Caco-2 (cell line): ENCODE measurements around the gene CHPF2. TPM values are rescaled to one million over a fixed set of nuclear protein-coding genes. Genes with fewer than 3 reads are reported as not detected.

Experiments
- BruUV-seq: library from RNA; stranded (reverse); fragments of 400-500 nt; replicated peaks from 2 replicates; lab custom pipeline; 2021; lab: Mats Ljungman, UMichigan
- CTCF ChIA-PET: fragments of 300-600 bp; sonication (Branson Sonifier 250); formaldehyde crosslinking; loops from one replicate; lab custom pipeline; 2022; ENCODE audit warnings: antibody characterized with exemption; lab: Charles Lee
- POLR2A ChIA-PET: fragments of 300-600 bp; sonication (Branson Sonifier 250); formaldehyde crosslinking; loops from one replicate; lab custom pipeline; 2022; ENCODE audit warnings: antibody characterized with exemption; lab: Charles Lee
- DNase-seq, 2 experiments: peaks; one replicate each; pipeline versions ENCODE4 v3.0.0 to v3.0.0-alpha.2; 2020 to 2022
- H3K27me3 ChIP-seq: replicated peaks from 2 replicates; pipeline ENCODE4 v1.6.0; 2011; ENCODE audit warnings: low read length; ENCODE audit not compliant: control insufficient read depth, insufficient read depth
- H3K36me3 ChIP-seq: 2 replicates; pipeline ENCODE4 v1.5.1; 2011; ENCODE audit warnings: low read length; ENCODE audit not compliant: control insufficient read depth, insufficient read depth
- H3K4me1 ChIP-seq: fragments of 250-450 bp; sonication (Bioruptor Pico); 2 replicates; pipeline ENCODE4 v1.5.1; 2020; ENCODE audit warnings: mild to moderate bottlenecking
- H3K4me3 ChIP-seq: 2 replicates; pipeline ENCODE4 v1.5.1; 2011; ENCODE audit warnings: low read depth, mild to moderate bottlenecking, control low read depth, low read length
- H3K9me3 ChIP-seq: fragments of 250-450 bp; sonication (Bioruptor Pico); 2 replicates; pipeline ENCODE4 v1.5.1; 2020; ENCODE audit warnings: mild to moderate bottlenecking, moderate library complexity
- H3K27ac Mint-ChIP-seq: one replicate; pipeline ENCODE4 v1.8.0; 2022; ENCODE audit warnings: mixed read lengths; ENCODE audit not compliant: unreplicated experiment
- H3K27me3 Mint-ChIP-seq: one replicate; pipeline ENCODE4 v1.8.0; 2022; ENCODE audit warnings: mixed read lengths; ENCODE audit not compliant: insufficient read depth, unreplicated experiment
- H3K36me3 Mint-ChIP-seq: one replicate; pipeline ENCODE4 v1.8.0; 2022; ENCODE audit warnings: mild to moderate bottlenecking, mixed read lengths; ENCODE audit not compliant: insufficient read depth, unreplicated experiment
- H3K4me1 Mint-ChIP-seq: one replicate; pipeline ENCODE4 v1.8.0; 2022; ENCODE audit warnings: low read depth, mixed read lengths; ENCODE audit not compliant: unreplicated experiment
- H3K4me3 Mint-ChIP-seq: one replicate; pipeline ENCODE4 v1.8.0; 2022; ENCODE audit warnings: mild to moderate bottlenecking, moderate library complexity, mixed read lengths; ENCODE audit not compliant: unreplicated experiment
- H3K9me3 Mint-ChIP-seq: one replicate; pipeline ENCODE4 v1.8.0; 2022; ENCODE audit warnings: mixed read lengths; ENCODE audit not compliant: unreplicated experiment
- intact Hi-C: fragments of 100-400 bp; cut with micrococcal nuclease; formaldehyde crosslinking; loops from one replicate; pipeline ENCODE4 v1.10.0; 2022; ENCODE audit not compliant: unreplicated experiment
- total RNA-seq: library from RNA; stranded (reverse); gene quantifications from 2 replicates; pipeline ENCODE4 v1.2.3, GENCODE V29; 2022
- TF ChIP-seq, protein P1 (sequence below), 2 experiments: fragments of 200-600 bp in 1 of 2; IDR thresholded peaks; 1 replicate in 1 of 2; 2 replicates in 1 of 2; pipeline versions ENCODE4 v1.5.1 to v1.8.0; 2011 to 2022; ENCODE audit warnings: antibody characterized with exemption in 1 of 2, control low read depth in 1 of 2, inconsistent platforms in 1 of 2, low read depth in 1 of 2, low read length in 1 of 2, mild to moderate bottlenecking in 1 of 2, moderate library complexity in 1 of 2; ENCODE audit not compliant: insufficient read depth in 1 of 2, severe bottlenecking in 1 of 2, unreplicated experiment in 1 of 2

The CHPF2 gene
- total RNA-seq, 1 experiment from 2014 or later: 34.0 TPM

DNA sequence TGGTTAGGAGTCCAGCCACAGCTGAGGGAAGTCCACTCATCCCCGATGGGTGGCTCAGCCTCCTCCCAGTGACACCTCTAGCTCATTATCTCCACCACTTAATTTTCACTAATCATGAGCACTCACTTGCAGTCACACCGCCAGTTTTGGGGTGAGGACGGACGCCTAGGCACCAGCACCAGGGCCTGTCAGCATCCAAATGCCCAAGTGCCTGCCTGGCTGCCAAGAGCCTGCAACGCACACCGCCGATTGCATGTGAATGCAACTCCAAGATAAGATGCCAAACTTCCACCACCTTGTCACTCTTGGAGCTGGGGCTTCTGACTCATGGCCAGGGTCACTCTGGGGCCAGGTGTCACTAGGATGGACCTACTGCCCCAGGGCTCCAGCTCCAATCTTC is 40.6 kb downstream of the CHPF2 start:
- BruUV-seq: no TSS peak
- intact Hi-C loops: no loop called here
- no peak overlapping the region for H3K4me3 Mint-ChIP-seq

DNA sequence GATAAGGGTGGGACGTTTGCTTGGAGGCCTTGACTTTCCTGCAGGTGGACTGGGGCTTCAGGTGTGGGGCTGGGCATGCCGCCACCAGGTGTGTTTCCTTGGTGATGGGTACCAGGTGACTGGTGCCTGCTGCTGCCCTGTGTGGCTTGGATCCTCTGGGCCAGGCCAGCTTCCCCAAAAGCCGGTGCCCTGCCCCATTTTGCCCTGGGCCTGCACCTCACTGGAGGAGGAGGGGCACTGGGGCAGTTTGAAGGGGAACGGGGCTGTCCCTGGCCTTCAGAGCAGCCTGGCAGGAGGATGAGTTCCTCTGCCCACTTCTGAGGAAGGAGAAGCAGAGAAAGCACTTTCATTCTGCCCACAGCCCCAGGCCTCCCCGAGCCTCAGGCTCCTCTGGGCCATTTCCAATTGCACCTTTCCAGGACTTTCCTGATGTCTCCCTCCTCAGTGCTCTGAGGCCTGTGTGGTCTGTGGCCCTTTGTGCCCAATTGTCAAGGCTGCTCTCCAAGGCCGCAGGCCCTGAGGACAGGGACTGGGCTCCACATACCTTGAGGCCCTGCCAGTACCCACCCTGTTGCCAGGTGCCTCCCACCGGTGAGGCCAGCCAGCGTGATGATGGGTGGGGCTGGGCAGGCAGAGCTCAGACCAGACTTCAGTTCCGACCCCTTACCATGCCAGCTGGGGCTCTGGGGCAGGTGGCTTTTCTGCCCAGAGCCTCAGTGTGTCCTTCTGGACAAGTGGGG is 41.5 kb downstream of the CHPF2 start:
- H3K27me3 Mint-ChIP-seq: peaks cover 8% of the 10 kb centered on the region
- H3K4me1 Mint-ChIP-seq: no peaks in the 10 kb centered on the region

More for the DNA sequence above, 40.6 kb downstream of the CHPF2 start:
- no peaks in the 10 kb centered on the region for H3K9me3 ChIP-seq
- H3K27me3 ChIP-seq: no peaks in the 10 kb centered on the region
- POLR2A ChIA-PET: no interaction called here
- TF ChIP-seq, protein P1, sequence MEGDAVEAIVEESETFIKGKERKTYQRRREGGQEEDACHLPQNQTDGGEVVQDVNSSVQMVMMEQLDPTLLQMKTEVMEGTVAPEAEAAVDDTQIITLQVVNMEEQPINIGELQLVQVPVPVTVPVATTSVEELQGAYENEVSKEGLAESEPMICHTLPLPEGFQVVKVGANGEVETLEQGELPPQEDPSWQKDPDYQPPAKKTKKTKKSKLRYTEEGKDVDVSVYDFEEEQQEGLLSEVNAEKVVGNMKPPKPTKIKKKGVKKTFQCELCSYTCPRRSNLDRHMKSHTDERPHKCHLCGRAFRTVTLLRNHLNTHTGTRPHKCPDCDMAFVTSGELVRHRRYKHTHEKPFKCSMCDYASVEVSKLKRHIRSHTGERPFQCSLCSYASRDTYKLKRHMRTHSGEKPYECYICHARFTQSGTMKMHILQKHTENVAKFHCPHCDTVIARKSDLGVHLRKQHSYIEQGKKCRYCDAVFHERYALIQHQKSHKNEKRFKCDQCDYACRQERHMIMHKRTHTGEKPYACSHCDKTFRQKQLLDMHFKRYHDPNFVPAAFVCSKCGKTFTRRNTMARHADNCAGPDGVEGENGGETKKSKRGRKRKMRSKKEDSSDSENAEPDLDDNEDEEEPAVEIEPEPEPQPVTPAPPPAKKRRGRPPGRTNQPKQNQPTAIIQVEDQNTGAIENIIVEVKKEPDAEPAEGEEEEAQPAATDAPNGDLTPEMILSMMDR (IDR thresholded peaks at IDR 0.05; ENCODE audit: insufficient read depth in 1 of 2, low read depth in 1 of 2, low read length in 1 of 2, severe bottlenecking in 1 of 2, unreplicated experiment in 1 of 2): no peak
- CTCF ChIA-PET: no interaction called here
- no peak for DNase-seq
- H3K4me1 ChIP-seq: peaks cover 12% of the 10 kb centered on the region; the same call in 1 of the 2 replicates
- H3K4me1 Mint-ChIP-seq: no peaks in the 10 kb centered on the region
- H3K4me3 ChIP-seq: no peak overlapping the region
- peaks cover 8% of the 10 kb centered on the region for H3K27me3 Mint-ChIP-seq
- no peaks in the 10 kb centered on the region for H3K9me3 Mint-ChIP-seq
- no peak overlapping the region for H3K27ac Mint-ChIP-seq
- no peaks in the 10 kb centered on the region for H3K36me3 Mint-ChIP-seq
- no peaks in the 10 kb centered on the region for H3K36me3 ChIP-seq

DNA sequence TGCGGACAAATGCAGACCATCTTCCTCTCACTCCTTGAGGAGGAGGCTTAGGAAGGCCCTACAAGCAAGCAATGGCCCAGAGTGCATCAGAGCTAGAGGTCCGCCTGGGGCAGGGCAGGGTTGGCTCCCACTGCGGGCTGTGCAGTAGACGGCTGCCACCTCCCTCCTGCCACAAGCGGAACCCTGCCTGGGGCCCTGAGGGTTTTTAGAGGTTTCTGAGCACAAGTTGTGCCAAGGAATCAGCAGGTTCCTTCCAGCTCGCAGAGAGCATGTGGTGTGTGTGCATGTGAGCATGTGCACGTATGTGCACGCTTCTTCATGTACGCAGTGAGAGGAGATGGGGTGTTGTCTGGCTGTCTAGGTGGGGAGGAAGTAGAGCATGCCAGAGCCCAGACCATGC is 42.1 kb downstream of the CHPF2 start:
- DNase-seq: no peak
- no TSS peak for BruUV-seq
- intact Hi-C loops: no loop called here
- peaks cover 12% of the 10 kb centered on the region; the same call in 1 of the 2 replicates for H3K4me1 ChIP-seq
- no peaks in the 10 kb centered on the region for H3K27me3 ChIP-seq
- H3K36me3 ChIP-seq: no peaks in the 10 kb centered on the region
- H3K9me3 ChIP-seq: no peaks in the 10 kb centered on the region
- ChIA-PET CTCF (no interaction called here), POLR2A (no interaction called here)
- TF ChIP-seq, protein P1 (IDR thresholded peaks at IDR 0.05; ENCODE audit: insufficient read depth in 1 of 2, low read depth in 1 of 2, low read length in 1 of 2, severe bottlenecking in 1 of 2, unreplicated experiment in 1 of 2): no peak
- H3K4me1 Mint-ChIP-seq: no peaks in the 10 kb centered on the region
- H3K36me3 Mint-ChIP-seq: no peaks in the 10 kb centered on the region
- H3K27ac Mint-ChIP-seq: no peak overlapping the region
- H3K27me3 Mint-ChIP-seq: peaks cover 8% of the 10 kb centered on the region
- H3K9me3 Mint-ChIP-seq: no peaks in the 10 kb centered on the region
- H3K4me3 ChIP-seq: no peak overlapping the region
- no peak overlapping the region for H3K4me3 Mint-ChIP-seq

More for the DNA sequence above, 41.5 kb downstream of the CHPF2 start:
- Mint-ChIP-seq H3K27ac (no peak overlapping the region), H3K36me3 (no peaks in the 10 kb centered on the region), H3K9me3 (no peaks in the 10 kb centered on the region), H3K4me3 (no peak overlapping the region)
- Histone ChIP-seq H3K4me1 (peaks cover 12% of the 10 kb centered on the region; the same call in 1 of the 2 replicates), H3K27me3 (no peaks in the 10 kb centered on the region), H3K36me3 (no peaks in the 10 kb centered on the region), H3K4me3 (no peak overlapping the region), H3K9me3 (no peaks in the 10 kb centered on the region)
- no peak for DNase-seq
- no TSS peak for BruUV-seq
- intact Hi-C loops: no loop called here
- TF ChIP-seq, protein P1 (IDR thresholded peaks at IDR 0.05; ENCODE audit: insufficient read depth in 1 of 2, low read depth in 1 of 2, low read length in 1 of 2, severe bottlenecking in 1 of 2, unreplicated experiment in 1 of 2): no peak
- ChIA-PET POLR2A (no interaction called here), CTCF (no interaction called here)
